Effector memory CD8-positive, alpha-beta T cell (primary cell): Measurements from ENCODE around the gene KCNG4.

Experiments used
- ATAC-seq: fragments of 150-1000 bp; cut with Tn5 transposase; replicated peaks from 2 replicates; pipeline ENCODE4 v1.10.0; 2021; ENCODE audit warnings: mild to moderate bottlenecking, moderate library complexity
- DNase-seq, 3 experiments: peaks; one replicate each; pipeline ENCODE4 v3.0.0; 2021
- H3K27ac Mint-ChIP-seq, 2 donors: one replicate each; pipeline ENCODE4 v1.8.0; 2022; ENCODE audit warnings: mild to moderate bottlenecking in 2 of 2, mixed read lengths in 2 of 2, moderate library complexity in 2 of 2
- H3K27me3 Mint-ChIP-seq, 2 donors: one replicate each; pipeline ENCODE4 v1.8.0; 2022; ENCODE audit warnings: mixed read lengths in 2 of 2
- H3K36me3 Mint-ChIP-seq: one replicate; pipeline ENCODE4 v1.8.0; 2022; ENCODE audit warnings: mild to moderate bottlenecking, moderate library complexity, mixed read lengths; ENCODE audit not compliant: insufficient read depth
- H3K4me1 Mint-ChIP-seq, 2 donors: one replicate each; pipeline ENCODE4 v1.8.0; 2022; ENCODE audit warnings: low read depth in 2 of 2, mixed read lengths in 2 of 2
- H3K4me3 Mint-ChIP-seq, 2 donors: one replicate each; pipeline ENCODE4 v1.8.0; 2022; ENCODE audit warnings: mild to moderate bottlenecking in 2 of 2, mixed read lengths in 2 of 2, moderate library complexity in 2 of 2
- H3K9me3 Mint-ChIP-seq, 2 donors: one replicate each; pipeline ENCODE4 v1.8.0; 2022; ENCODE audit warnings: mixed read lengths in 2 of 2

Gene KCNG4

GRCh38 chr16:84274515-84274914, 34.7 kb upstream of the KCNG4 start:
- Mint-ChIP-seq H3K4me1 (no peaks in the 10 kb centered on the region), H3K27ac (no peak overlapping the region), H3K27me3 (peaks cover 9 to 22% of the 10 kb centered on the region in 2 donors), H3K9me3 (no peaks in the 10 kb centered on the region), H3K36me3 (no peaks in the 10 kb centered on the region), H3K4me3 (no peak overlapping the region)
- ATAC-seq (no peak), DNase-seq (no peak)

- no peaks in the 10 kb centered on the region for H3K36me3 Mint-ChIP-seq
- H3K27ac Mint-ChIP-seq, result no peak overlapping the region
- H3K27me3 Mint-ChIP-seq, result peaks cover 9 to 10% of the 10 kb centered on the region in 2 donors
- H3K4me3 Mint-ChIP-seq, result no peak overlapping the region
- H3K9me3 Mint-ChIP-seq, result no peaks in the 10 kb centered on the region
- ATAC-seq, result no peak
- no peaks in the 10 kb centered on the region for H3K4me1 Mint-ChIP-seq
- no peak for DNase-seq
Observed at GRCh38 chr16:84272740-84273320, 33.0 kb upstream of the KCNG4 start.

GRCh38 chr16:84271866-84272265, 32.1 kb upstream of the KCNG4 start:
- Mint-ChIP-seq H3K27ac (no peak overlapping the region), H3K4me3 (no peak overlapping the region), H3K4me1 (no peaks in the 10 kb centered on the region), H3K9me3 (no peaks in the 10 kb centered on the region), H3K27me3 (peaks cover 10 to 13% of the 10 kb centered on the region in 2 donors), H3K36me3 (no peaks in the 10 kb centered on the region)
- DNase-seq, result no peak
- ATAC-seq, result no peak

GRCh38 chr16:84271037-84271436, 31.2 kb upstream of the KCNG4 start:
- DNase-seq (no peak), ATAC-seq (no peak)
- Mint-ChIP-seq H3K27me3 (peaks cover 9 to 13% of the 10 kb centered on the region in 2 donors), H3K4me1 (no peaks in the 10 kb centered on the region), H3K27ac (no peak overlapping the region), H3K36me3 (no peaks in the 10 kb centered on the region), H3K4me3 (no peak overlapping the region), H3K9me3 (no peaks in the 10 kb centered on the region)

- no peak overlapping the region for H3K4me3 Mint-ChIP-seq
- peaks cover 4 to 8% of the 10 kb centered on the region in 2 donors for H3K27me3 Mint-ChIP-seq
- no peaks in the 10 kb centered on the region for H3K36me3 Mint-ChIP-seq
- no peaks in the 10 kb centered on the region for H3K9me3 Mint-ChIP-seq
- no peaks in the 10 kb centered on the region for H3K4me1 Mint-ChIP-seq
- no peak for DNase-seq
- no peak overlapping the region for H3K27ac Mint-ChIP-seq
- ATAC-seq, result no peak
Observed at GRCh38 chr16:84270531-84270930, 30.7 kb upstream of the KCNG4 start.

GRCh38 chr16:84270071-84270470, 30.3 kb upstream of the KCNG4 start:
- Mint-ChIP-seq H3K4me1 (no peaks in the 10 kb centered on the region), H3K36me3 (no peaks in the 10 kb centered on the region), H3K4me3 (no peak overlapping the region), H3K9me3 (no peaks in the 10 kb centered on the region), H3K27me3 (peaks cover 1 to 4% of the 10 kb centered on the region in 2 donors), H3K27ac (no peak overlapping the region)
- no peak for ATAC-seq
- no peak for DNase-seq

- H3K4me1 Mint-ChIP-seq, result no peaks in the 10 kb centered on the region
Observed at GRCh38 chr16:84268291-84269040, 28.7 kb upstream of the KCNG4 start.

DNA sequence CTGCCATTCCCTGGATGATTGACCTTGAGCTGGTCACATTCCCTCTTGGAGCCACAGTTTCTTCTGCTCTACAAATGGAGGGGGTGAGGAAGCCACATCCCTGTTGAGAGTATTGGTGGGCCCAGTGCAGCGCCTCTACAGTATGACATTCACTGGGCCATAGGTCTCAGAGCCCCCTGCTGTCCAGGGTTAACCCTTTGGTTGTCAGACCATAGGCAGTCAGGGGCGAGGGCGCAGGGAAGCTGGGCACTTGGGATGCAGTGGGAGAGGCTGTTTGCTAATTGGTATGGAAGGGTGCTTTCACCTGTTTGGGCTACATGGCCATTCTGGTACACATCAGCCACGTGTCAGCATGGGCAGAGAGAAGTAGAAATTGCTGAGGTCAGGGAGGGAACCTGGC, 27.6 kb upstream of the KCNG4 start:
- Mint-ChIP-seq H3K36me3 (no peaks in the 10 kb centered on the region), H3K4me3 (no peak overlapping the region), H3K27me3 (peaks cover 16 to 28% of the 10 kb centered on the region in 2 donors), H3K27ac (no peak overlapping the region), H3K9me3 (no peaks in the 10 kb centered on the region), H3K4me1 (no peaks in the 10 kb centered on the region)
- no peak for DNase-seq
- ATAC-seq, result no peak

More at GRCh38 chr16:84268291-84269040, 28.7 kb upstream of the KCNG4 start:
- Mint-ChIP-seq H3K36me3 (no peaks in the 10 kb centered on the region), H3K27me3 (peaks cover 9 to 17% of the 10 kb centered on the region in 2 donors), H3K9me3 (no peaks in the 10 kb centered on the region), H3K4me3 (no peak overlapping the region), H3K27ac (no peak overlapping the region)
- ATAC-seq, result no peak
- no peak for DNase-seq

GRCh38 chr16:84266451-84266850, 26.6 kb upstream of the KCNG4 start:
- ATAC-seq (no peak), DNase-seq (no peak)
- no peaks in the 10 kb centered on the region for H3K4me1 Mint-ChIP-seq
- no peak overlapping the region for H3K4me3 Mint-ChIP-seq
- H3K27ac Mint-ChIP-seq, result no peak overlapping the region
- no peaks in the 10 kb centered on the region for H3K9me3 Mint-ChIP-seq
- peaks cover 16 to 32% of the 10 kb centered on the region in 2 donors for H3K27me3 Mint-ChIP-seq
- H3K36me3 Mint-ChIP-seq, result no peaks in the 10 kb centered on the region

DNA sequence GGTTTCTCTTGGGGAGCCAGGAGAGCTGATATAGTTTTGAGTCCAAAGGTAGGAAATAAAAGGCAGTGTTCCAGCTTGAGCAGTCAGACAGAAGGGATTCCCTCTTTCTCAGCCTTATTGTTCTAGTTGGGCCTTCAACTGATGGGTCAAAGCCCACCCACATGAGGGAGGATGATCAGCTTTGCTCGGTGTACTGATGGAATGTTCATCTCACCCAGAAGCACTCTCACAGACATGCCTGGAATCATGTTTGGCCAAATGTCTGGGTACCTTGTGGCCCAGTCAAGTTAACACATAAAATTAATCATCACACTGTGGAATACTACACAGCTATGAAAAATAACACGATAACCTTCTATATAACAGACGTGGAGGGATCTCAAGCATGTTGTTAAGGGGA, 23.1 kb upstream of the KCNG4 start:
- no peaks in the 10 kb centered on the region for H3K9me3 Mint-ChIP-seq
- no peak overlapping the region for H3K4me3 Mint-ChIP-seq
- peaks cover 16 to 43% of the 10 kb centered on the region in 2 donors for H3K27me3 Mint-ChIP-seq
- DNase-seq (no peak), ATAC-seq (no peak)
- no peaks in the 10 kb centered on the region for H3K36me3 Mint-ChIP-seq
- no peak overlapping the region for H3K27ac Mint-ChIP-seq
- no peaks in the 10 kb centered on the region for H3K4me1 Mint-ChIP-seq

DNA sequence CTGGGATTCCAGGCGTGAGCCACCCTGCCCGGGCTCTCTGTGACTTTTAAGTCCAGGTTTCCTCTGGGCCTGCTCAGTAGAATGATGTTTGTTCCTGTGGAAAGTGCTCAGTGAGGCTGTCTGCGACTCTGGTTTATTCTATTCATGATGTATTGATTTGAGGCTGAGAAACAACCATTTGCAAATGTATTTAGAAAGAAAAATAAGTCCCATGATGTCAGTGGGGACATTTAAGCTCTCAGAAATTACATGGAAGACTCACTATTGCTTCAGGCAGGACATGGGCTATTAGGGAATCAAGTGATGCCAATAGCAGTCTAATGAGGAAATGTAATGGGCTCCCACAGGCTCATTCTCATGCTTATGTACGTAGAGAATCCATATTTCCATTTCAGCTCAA, 22.2 kb upstream of the KCNG4 start:
- H3K4me3 Mint-ChIP-seq, result no peak overlapping the region
- no peak for DNase-seq
- no peaks in the 10 kb centered on the region for H3K36me3 Mint-ChIP-seq

DNA sequence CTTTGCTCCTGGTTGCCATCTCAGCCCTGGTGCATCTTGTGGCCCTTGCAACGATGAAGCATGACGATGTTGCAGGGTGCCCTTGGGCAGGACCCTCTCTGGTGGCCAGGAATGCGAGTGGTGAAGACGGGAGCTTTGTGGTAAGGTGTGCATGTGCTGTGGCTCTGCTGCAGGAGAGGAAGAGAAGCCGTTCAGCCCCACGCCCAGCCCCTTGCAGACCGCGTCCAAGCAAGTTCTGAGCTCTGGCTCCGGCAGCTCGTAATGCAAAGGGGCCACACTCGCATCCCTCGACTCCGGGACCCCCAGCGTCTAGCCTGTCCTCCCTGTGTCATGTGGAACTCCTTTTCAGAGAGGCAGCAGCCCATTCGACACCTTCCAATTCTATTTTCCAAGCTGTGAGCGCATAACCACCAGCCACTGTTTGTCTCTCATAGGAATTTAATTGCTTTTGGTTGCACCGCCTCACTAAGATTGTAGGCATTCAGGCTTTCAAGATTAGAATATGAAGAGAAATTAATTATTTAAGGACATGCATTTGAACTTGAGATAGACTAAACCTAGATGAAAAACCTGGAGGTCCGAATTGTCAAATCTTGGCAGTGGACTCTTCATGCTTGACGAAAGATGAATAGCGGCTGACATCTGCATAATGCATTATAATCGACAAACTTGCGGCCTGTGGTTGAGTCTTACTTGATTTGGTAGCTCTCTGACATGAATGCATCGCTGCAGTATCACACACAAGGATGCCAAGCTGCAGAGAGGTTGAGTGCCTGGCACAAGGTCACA, 21.1 kb upstream of the KCNG4 start:
- no peak for ATAC-seq
- Mint-ChIP-seq H3K36me3 (no peaks in the 10 kb centered on the region), H3K4me1 (no peaks in the 10 kb centered on the region), H3K27ac (no peak overlapping the region), H3K9me3 (no peaks in the 10 kb centered on the region), H3K27me3 (peaks cover 29 to 55% of the 10 kb centered on the region in 2 donors), H3K4me3 (no peak overlapping the region)
- DNase-seq, result no peak

More for the DNA sequence above, 22.2 kb upstream of the KCNG4 start:
- no peaks in the 10 kb centered on the region for H3K9me3 Mint-ChIP-seq
- H3K4me1 Mint-ChIP-seq, result no peaks in the 10 kb centered on the region
- peaks cover 19 to 51% of the 10 kb centered on the region in 2 donors for H3K27me3 Mint-ChIP-seq
- H3K27ac Mint-ChIP-seq, result no peak overlapping the region
- ATAC-seq, result no peak

GRCh38 chr16:84259691-84260090, 19.9 kb upstream of the KCNG4 start:
- ATAC-seq, result no peak
- Mint-ChIP-seq H3K27me3 (peaks cover 36 to 50% of the 10 kb centered on the region in 2 donors), H3K4me3 (no peak overlapping the region), H3K4me1 (no peaks in the 10 kb centered on the region), H3K36me3 (no peaks in the 10 kb centered on the region), H3K27ac (no peak overlapping the region), H3K9me3 (peaks cover 0 to 2% of the 10 kb centered on the region in 2 donors)
- DNase-seq, result no peak
